ENCODE measurements around the gene SLC6A7. TPM values are rescaled to one million over a fixed set of nuclear protein-coding genes. Genes with fewer than 3 reads are reported as not detected.

SLC6A7 gene
- total RNA-seq, 4 donors from 2014 or later = 0.07 TPM; not detected in 3

GRCh38 chr5:150252489-150252888 is 62.6 kb downstream of the SLC6A7 start:
- no peak overlapping the region for H3K4me3 ChIP-seq
- no peaks in the 10 kb centered on the region for H3K9me3 ChIP-seq
- no peaks in the 10 kb centered on the region for H3K36me3 ChIP-seq
- in situ Hi-C loops (cut with MboI; ENCODE audit: low sequenced_read_pairs in 4 of 4) = no loop called here
- intact Hi-C loops (cut with DNase I; ENCODE audit: low total_unique reads) = no loop called here
- DNase-seq = no peak
- TF ChIP-seq POLR2A (IDR thresholded peaks at IDR 0.05) = no peak
- TF ChIP-seq, protein P1, sequence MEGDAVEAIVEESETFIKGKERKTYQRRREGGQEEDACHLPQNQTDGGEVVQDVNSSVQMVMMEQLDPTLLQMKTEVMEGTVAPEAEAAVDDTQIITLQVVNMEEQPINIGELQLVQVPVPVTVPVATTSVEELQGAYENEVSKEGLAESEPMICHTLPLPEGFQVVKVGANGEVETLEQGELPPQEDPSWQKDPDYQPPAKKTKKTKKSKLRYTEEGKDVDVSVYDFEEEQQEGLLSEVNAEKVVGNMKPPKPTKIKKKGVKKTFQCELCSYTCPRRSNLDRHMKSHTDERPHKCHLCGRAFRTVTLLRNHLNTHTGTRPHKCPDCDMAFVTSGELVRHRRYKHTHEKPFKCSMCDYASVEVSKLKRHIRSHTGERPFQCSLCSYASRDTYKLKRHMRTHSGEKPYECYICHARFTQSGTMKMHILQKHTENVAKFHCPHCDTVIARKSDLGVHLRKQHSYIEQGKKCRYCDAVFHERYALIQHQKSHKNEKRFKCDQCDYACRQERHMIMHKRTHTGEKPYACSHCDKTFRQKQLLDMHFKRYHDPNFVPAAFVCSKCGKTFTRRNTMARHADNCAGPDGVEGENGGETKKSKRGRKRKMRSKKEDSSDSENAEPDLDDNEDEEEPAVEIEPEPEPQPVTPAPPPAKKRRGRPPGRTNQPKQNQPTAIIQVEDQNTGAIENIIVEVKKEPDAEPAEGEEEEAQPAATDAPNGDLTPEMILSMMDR (IDR thresholded peaks at IDR 0.05 in 4 of 5, conservative IDR thresholded peaks at IDR 0.05 in 1 of 5) = no peak
- H3K27me3 ChIP-seq = no peaks in the 10 kb centered on the region
- H3K27ac ChIP-seq = no peak overlapping the region
- no peak for ATAC-seq
- peaks cover 4 to 6% of the 10 kb centered on the region in 2 donors for H3K4me1 ChIP-seq

DNA sequence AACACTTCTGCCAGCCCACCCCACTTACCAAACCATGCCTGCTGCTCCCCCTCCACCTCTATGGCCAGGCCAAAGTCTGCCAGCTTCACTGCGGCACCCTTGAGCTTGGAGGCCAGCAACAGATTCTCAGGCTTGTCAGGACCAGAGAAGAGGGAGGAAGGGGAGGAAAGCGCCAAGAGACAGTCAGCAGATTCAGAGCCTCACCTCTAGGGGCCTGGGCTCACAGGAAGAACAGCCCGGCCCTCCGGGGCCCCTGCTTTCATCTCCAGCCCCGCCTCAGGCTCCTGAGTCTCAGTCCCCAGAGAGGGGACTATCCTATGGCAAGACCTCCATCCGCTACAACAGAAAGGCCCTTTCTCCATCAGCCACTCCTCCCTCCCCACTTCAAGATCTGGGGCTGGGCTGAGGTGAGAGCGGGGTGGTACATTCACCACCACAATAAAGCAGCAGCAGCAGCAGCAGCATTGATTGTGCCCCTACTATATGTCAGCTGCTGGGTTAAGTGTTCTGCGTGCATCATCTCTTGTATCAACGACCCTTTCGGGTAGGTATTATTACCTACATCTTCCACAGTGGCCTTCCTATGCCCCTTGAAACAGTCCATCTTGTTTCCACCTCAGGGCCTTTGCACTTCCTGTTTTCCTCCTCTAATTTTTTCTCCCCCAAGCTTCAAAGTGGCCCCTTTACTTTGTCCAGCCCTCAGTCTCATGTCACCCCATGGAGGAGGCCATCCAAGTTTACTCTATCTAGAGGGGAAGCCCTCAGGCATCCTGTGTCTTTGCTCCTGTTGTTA is 63.8 kb downstream of the SLC6A7 start:
- Histone ChIP-seq H3K9me3 (no peaks in the 10 kb centered on the region), H3K36me3 (no peaks in the 10 kb centered on the region), H3K27me3 (no peaks in the 10 kb centered on the region), H3K4me3 (no peak overlapping the region), H3K27ac (no peak overlapping the region), H3K4me1 (no peaks in the 10 kb centered on the region)
- no peak for TF ChIP-seq POLR2A (IDR thresholded peaks at IDR 0.05)
- TF ChIP-seq, protein P1 (IDR thresholded peaks at IDR 0.05 in 4 of 5, conservative IDR thresholded peaks at IDR 0.05 in 1 of 5) = no peak
- intact Hi-C loops (cut with DNase I; ENCODE audit: low total_unique reads) (no loop called here), in situ Hi-C loops (cut with MboI; ENCODE audit: low sequenced_read_pairs in 4 of 4) (no loop called here)
- no peak for DNase-seq
- no peak for ATAC-seq

- no peak overlapping the region for H3K27ac ChIP-seq
- in situ Hi-C loops (cut with MboI; ENCODE audit: low sequenced_read_pairs in 4 of 4) = no loop called here
- DNase-seq (no peak), ATAC-seq (no peak)
- H3K36me3 ChIP-seq = no peaks in the 10 kb centered on the region
- intact Hi-C loops (cut with DNase I; ENCODE audit: low total_unique reads) = no loop called here
- TF ChIP-seq POLR2A (IDR thresholded peaks at IDR 0.05) = no peak
- TF ChIP-seq, protein P1 (IDR thresholded peaks at IDR 0.05 in 4 of 5, conservative IDR thresholded peaks at IDR 0.05 in 1 of 5) = no peak
- no peaks in the 10 kb centered on the region for H3K4me1 ChIP-seq
- H3K9me3 ChIP-seq = no peaks in the 10 kb centered on the region
- H3K27me3 ChIP-seq = no peaks in the 10 kb centered on the region
- H3K4me3 ChIP-seq = no peak overlapping the region
Measured at GRCh38 chr5:150254363-150254762, 64.5 kb downstream of the SLC6A7 start.

- in situ Hi-C loops (cut with MboI; ENCODE audit: low sequenced_read_pairs in 4 of 4) = no loop called here
- H3K36me3 ChIP-seq = no peaks in the 10 kb centered on the region
- no peak overlapping the region for H3K4me3 ChIP-seq
- DNase-seq = no peak
- no peaks in the 10 kb centered on the region for H3K27me3 ChIP-seq
- ATAC-seq = no peak
- no peak for TF ChIP-seq POLR2A (IDR thresholded peaks at IDR 0.05)
- intact Hi-C loops (cut with DNase I; ENCODE audit: low total_unique reads) = loop anchor here (5.0 kb wide), 1 partner anchor 98 kb away; no protein-coding TSS in a partner anchor
- no peak overlapping the region for H3K27ac ChIP-seq
- H3K4me1 ChIP-seq = no peaks in the 10 kb centered on the region
- no peaks in the 10 kb centered on the region for H3K9me3 ChIP-seq
Measured at GRCh38 chr5:150254774-150255173, 64.9 kb downstream of the SLC6A7 start.

DNA sequence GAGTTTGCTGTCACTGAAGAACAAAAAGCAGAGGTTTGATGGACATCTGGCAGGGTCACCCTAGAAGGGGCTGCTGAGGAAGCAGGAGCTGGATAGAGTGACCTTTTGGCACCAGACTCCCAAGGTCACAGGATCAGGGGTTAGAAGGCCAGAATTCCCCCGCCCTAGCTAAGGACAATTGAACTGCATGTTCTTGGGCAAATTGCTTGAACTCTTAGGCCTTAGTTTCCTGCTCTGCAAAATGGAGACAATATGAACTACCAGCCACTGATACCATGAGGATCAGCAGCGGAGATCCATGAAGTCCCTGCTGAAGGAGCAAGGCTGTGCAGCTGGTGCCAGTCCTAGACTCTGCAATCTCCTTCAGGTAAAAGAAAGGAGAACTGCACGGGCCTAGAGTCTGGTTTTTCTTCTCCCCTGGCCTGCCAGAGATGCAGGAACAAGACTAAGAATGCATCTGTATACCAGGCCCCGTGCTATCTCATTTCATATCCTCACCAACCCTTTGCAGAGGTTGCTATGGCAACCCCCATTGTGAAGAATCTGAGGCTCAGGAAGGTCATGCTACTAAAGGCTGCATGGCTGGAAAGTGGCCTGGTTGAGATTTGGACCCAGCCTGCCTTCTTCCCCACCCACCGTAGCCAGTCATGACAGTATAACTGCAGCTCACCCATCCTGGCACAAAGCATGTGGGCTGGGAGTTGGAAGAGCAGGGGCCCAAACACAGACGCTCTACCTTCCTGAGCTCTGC is 66.0 kb downstream of the SLC6A7 start:
- H3K9me3 ChIP-seq = no peaks in the 10 kb centered on the region
- ATAC-seq (no peak), DNase-seq (no peak)
- H3K27ac ChIP-seq = no peak overlapping the region
- intact Hi-C loops (cut with DNase I; ENCODE audit: low total_unique reads) (loop anchor here (5.0 kb wide), 1 partner anchor 96 kb away; no protein-coding TSS in a partner anchor), in situ Hi-C loops (cut with MboI; ENCODE audit: low sequenced_read_pairs in 4 of 4) (no loop called here)
- no peaks in the 10 kb centered on the region for H3K4me1 ChIP-seq
- H3K4me3 ChIP-seq = no peak overlapping the region
- H3K36me3 ChIP-seq = no peaks in the 10 kb centered on the region
- H3K27me3 ChIP-seq = no peaks in the 10 kb centered on the region
- TF ChIP-seq, protein P1 (IDR thresholded peaks at IDR 0.05 in 4 of 5, conservative IDR thresholded peaks at IDR 0.05 in 1 of 5) = no peak
- TF ChIP-seq POLR2A (IDR thresholded peaks at IDR 0.05) = no peak

All from gastrocnemius medialis (tissue), 4 donors.